Karpas-422 (cell line): ENCODE data around the gene MLXIP. TPM values are rescaled to one million over a fixed set of nuclear protein-coding genes. Genes with fewer than 3 reads are reported as not detected.

Experiments
- DNase-seq: peaks from one replicate; pipeline ENCODE4 v3.0.0-alpha.2; 2015
- H2AFZ ChIP-seq: fragments of 200-600 bp; sonication (generic); 2 replicates; pipeline ENCODE4 v1.6.1; 2014; ENCODE audit warnings: antibody characterized with exemption, low read length, mixed read lengths
- H3K27ac ChIP-seq: fragments of 200-600 bp; sonication (generic); 2 replicates; pipeline ENCODE4 v1.5.1; 2014; ENCODE audit warnings: mild to moderate bottlenecking, low read length, moderate library complexity
- H3K27me3 ChIP-seq: fragments of 200-600 bp; sonication (generic); 2 replicates; pipeline ENCODE4 v1.6.1; 2014; ENCODE audit warnings: low read length, mixed read lengths
- H3K36me3 ChIP-seq: fragments of 200-600 bp; sonication (generic); 2 replicates; pipeline ENCODE4 v1.6.1; 2014; ENCODE audit warnings: low read length, mixed read lengths; ENCODE audit not compliant: insufficient read depth
- H3K4me1 ChIP-seq: fragments of 200-600 bp; sonication (generic); 2 replicates; pipeline ENCODE4 v1.6.1; 2014; ENCODE audit warnings: mild to moderate bottlenecking, low read length, mixed read lengths
- H3K4me2 ChIP-seq: fragments of 200-600 bp; sonication (generic); 2 replicates; pipeline ENCODE4 v1.6.1; 2014; ENCODE audit warnings: low read length, low read depth, mild to moderate bottlenecking; ENCODE audit not compliant: poor library complexity, severe bottlenecking
- H3K4me3 ChIP-seq: fragments of 200-600 bp; sonication (generic); 2 replicates; pipeline ENCODE4 v1.5.1; 2014; ENCODE audit warnings: mild to moderate bottlenecking, antibody characterized with exemption, low read length, mixed read lengths
- H3K79me2 ChIP-seq: fragments of 200-600 bp; sonication (generic); 2 replicates; pipeline ENCODE4 v1.6.1; 2014; ENCODE audit warnings: mild to moderate bottlenecking, low read length, mixed read lengths
- H3K9ac ChIP-seq: fragments of 200-600 bp; sonication (generic); 2 replicates; pipeline ENCODE4 v1.6.0; 2014; ENCODE audit warnings: low read length
- H3K9me2 ChIP-seq: fragments of 200-600 bp; sonication (generic), shearing (Covaris generic); replicated peaks from 2 replicates; pipeline ENCODE4 v1.6.0; 2014; ENCODE audit warnings: mild to moderate bottlenecking, low read length, moderate library complexity; ENCODE audit not compliant: insufficient read depth
- H3K9me3 ChIP-seq: fragments of 300-700, 200-600 bp; sonication (generic); 2 replicates; pipeline ENCODE4 v1.6.1; 2014; ENCODE audit warnings: low read length, mixed read lengths
- H4K20me1 ChIP-seq: fragments of 200-600 bp; sonication (generic); 2 replicates; pipeline ENCODE4 v1.6.1; 2014; ENCODE audit warnings: mild to moderate bottlenecking, antibody characterized with exemption, low read length, low read depth; ENCODE audit not compliant: insufficient read depth
- total RNA-seq: library from RNA; depleted of rRNA; stranded (reverse); fragments of >200 nt; shearing (Covaris generic); gene quantifications from 2 replicates; pipeline ENCODE4 v1.2.3, GENCODE V29; 2014; ENCODE audit warnings: low replicate concordance

MLXIP gene
- total RNA-seq, 1 experiment from 2014 or later, result 14.8 TPM

GRCh38 chr12:122150127-122150681 is 71.6 kb downstream of the MLXIP start:
- Histone ChIP-seq H4K20me1 (no peaks in the 10 kb centered on the region), H3K36me3 (no peaks in the 10 kb centered on the region), H3K4me1 (peaks cover 6% of the 10 kb centered on the region), H3K27ac (no peak overlapping the region), H3K9me2 (no peaks in the 10 kb centered on the region), H3K4me2 (no peak overlapping the region), H2AFZ (no peak overlapping the region), H3K27me3 (no peaks in the 10 kb centered on the region), H3K9me3 (no peaks in the 10 kb centered on the region), H3K79me2 (no peaks in the 10 kb centered on the region), H3K4me3 (no peak overlapping the region), H3K9ac (no peak overlapping the region)
- DNase-seq, result no peak

GRCh38 chr12:122152754-122153153 is 74.2 kb downstream of the MLXIP start:
- no peak overlapping the region for H2AFZ ChIP-seq
- no peak overlapping the region for H3K4me2 ChIP-seq
- no peaks in the 10 kb centered on the region for H3K27me3 ChIP-seq
- H3K9ac ChIP-seq, result no peak overlapping the region
- no peaks in the 10 kb centered on the region for H3K79me2 ChIP-seq
- no peak overlapping the region for H3K27ac ChIP-seq
- H3K4me1 ChIP-seq, result peaks cover 6% of the 10 kb centered on the region
- no peaks in the 10 kb centered on the region for H3K36me3 ChIP-seq
- H3K9me2 ChIP-seq, result no peaks in the 10 kb centered on the region
- no peak overlapping the region for H3K4me3 ChIP-seq
- no peaks in the 10 kb centered on the region for H3K9me3 ChIP-seq
- H4K20me1 ChIP-seq, result no peaks in the 10 kb centered on the region
- no peak for DNase-seq

GRCh38 chr12:122155705-122156104 is 77.1 kb downstream of the MLXIP start:
- no peaks in the 10 kb centered on the region for H3K79me2 ChIP-seq
- no peaks in the 10 kb centered on the region for H3K9me2 ChIP-seq
- no peaks in the 10 kb centered on the region for H3K9me3 ChIP-seq
- no peaks in the 10 kb centered on the region for H4K20me1 ChIP-seq
- no peak overlapping the region for H3K4me3 ChIP-seq
- H3K27ac ChIP-seq, result no peak overlapping the region
- no peaks in the 10 kb centered on the region for H3K4me1 ChIP-seq
- no peaks in the 10 kb centered on the region for H3K27me3 ChIP-seq
- no peak overlapping the region for H2AFZ ChIP-seq
- no peak overlapping the region for H3K9ac ChIP-seq
- no peaks in the 10 kb centered on the region for H3K36me3 ChIP-seq
- DNase-seq, result no peak
- no peak overlapping the region for H3K4me2 ChIP-seq

- H3K27ac ChIP-seq, result no peak overlapping the region
- H2AFZ ChIP-seq, result no peak overlapping the region
- no peak for DNase-seq
- H3K4me3 ChIP-seq, result no peak overlapping the region
- H3K9ac ChIP-seq, result no peak overlapping the region
- H4K20me1 ChIP-seq, result no peaks in the 10 kb centered on the region
- H3K4me2 ChIP-seq, result no peak overlapping the region
- H3K36me3 ChIP-seq, result no peaks in the 10 kb centered on the region
- no peaks in the 10 kb centered on the region for H3K27me3 ChIP-seq
- H3K9me2 ChIP-seq, result no peaks in the 10 kb centered on the region
- H3K4me1 ChIP-seq, result no peaks in the 10 kb centered on the region
- no peaks in the 10 kb centered on the region for H3K79me2 ChIP-seq
- no peaks in the 10 kb centered on the region for H3K9me3 ChIP-seq
Measured at GRCh38 chr12:122158700-122159285, 80.2 kb downstream of the MLXIP start.

- Histone ChIP-seq H3K4me1 (no peaks in the 10 kb centered on the region), H3K4me3 (no peak overlapping the region), H3K4me2 (no peak overlapping the region), H3K79me2 (no peaks in the 10 kb centered on the region), H3K9me2 (no peaks in the 10 kb centered on the region), H3K27me3 (no peaks in the 10 kb centered on the region), H2AFZ (no peak overlapping the region), H3K9ac (no peak overlapping the region), H4K20me1 (no peaks in the 10 kb centered on the region), H3K27ac (no peak overlapping the region), H3K9me3 (no peaks in the 10 kb centered on the region), H3K36me3 (no peaks in the 10 kb centered on the region)
- DNase-seq, result no peak
Measured at GRCh38 chr12:122159882-122160281, 81.3 kb downstream of the MLXIP start.

- Histone ChIP-seq H3K79me2 (no peaks in the 10 kb centered on the region), H3K9ac (no peak overlapping the region), H3K4me2 (no peak overlapping the region), H4K20me1 (no peaks in the 10 kb centered on the region), H3K4me1 (no peaks in the 10 kb centered on the region), H3K9me3 (no peaks in the 10 kb centered on the region), H3K27me3 (no peaks in the 10 kb centered on the region), H3K36me3 (no peaks in the 10 kb centered on the region), H2AFZ (no peak overlapping the region), H3K9me2 (no peaks in the 10 kb centered on the region), H3K27ac (no peak overlapping the region), H3K4me3 (no peak overlapping the region)
- no peak for DNase-seq
Measured at GRCh38 chr12:122160761-122161160, 82.2 kb downstream of the MLXIP start.

GRCh38 chr12:122161682-122162081 is 83.1 kb downstream of the MLXIP start:
- Histone ChIP-seq H3K27ac (no peak overlapping the region), H3K9ac (no peak overlapping the region), H2AFZ (no peak overlapping the region), H4K20me1 (no peaks in the 10 kb centered on the region), H3K36me3 (no peaks in the 10 kb centered on the region), H3K4me1 (no peaks in the 10 kb centered on the region), H3K9me2 (no peaks in the 10 kb centered on the region), H3K4me2 (no peak overlapping the region), H3K9me3 (no peaks in the 10 kb centered on the region), H3K79me2 (no peaks in the 10 kb centered on the region), H3K4me3 (no peak overlapping the region), H3K27me3 (no peaks in the 10 kb centered on the region)
- DNase-seq, result no peak

GRCh38 chr12:122162976-122163375 is 84.4 kb downstream of the MLXIP start:
- no peak overlapping the region for H3K27ac ChIP-seq
- no peaks in the 10 kb centered on the region for H3K27me3 ChIP-seq
- H2AFZ ChIP-seq, result no peak overlapping the region
- H3K9me2 ChIP-seq, result no peaks in the 10 kb centered on the region
- H3K9me3 ChIP-seq, result no peaks in the 10 kb centered on the region
- H3K36me3 ChIP-seq, result no peaks in the 10 kb centered on the region
- DNase-seq, result no peak
- no peak overlapping the region for H3K4me2 ChIP-seq
- no peaks in the 10 kb centered on the region for H3K79me2 ChIP-seq
- H3K4me3 ChIP-seq, result no peak overlapping the region
- H3K9ac ChIP-seq, result no peak overlapping the region
- H4K20me1 ChIP-seq, result no peaks in the 10 kb centered on the region
- no peaks in the 10 kb centered on the region for H3K4me1 ChIP-seq
